Sigmoid colon (tissue), 7 donors: ENCODE results near the gene ZNF705A. TPM values are rescaled to one million over a fixed set of nuclear protein-coding genes. Genes with fewer than 3 reads are reported as not detected.
"Not testable (repeated sequence)": the region's sequence is repeated elsewhere in the genome, so short reads cannot be mapped to it uniquely, and the experiment has no call there.

Experiments used
- DNase-seq: peaks from one replicate; pipeline ENCODE4 v3.0.0-alpha.2; 2019
- H3K27ac ChIP-seq, 4 donors: fragments of 200-600 bp; sonication (generic); one replicate each; pipeline ENCODE4 v1.5.1; 2016 to 2019; ENCODE audit warnings: mild to moderate bottlenecking in 1 of 4
- H3K27me3 ChIP-seq, 3 donors: fragments of 200-600 bp; sonication (generic); one replicate each; pipeline ENCODE4 v1.5.1; 2019; ENCODE audit warnings: mild to moderate bottlenecking in 1 of 3
- H3K36me3 ChIP-seq, 4 donors: fragments of 200-600 bp; sonication (generic); one replicate each; pipeline ENCODE4 v1.5.1; 2016 to 2019
- H3K4me1 ChIP-seq, 4 donors: fragments of 200-600 bp; sonication (generic); one replicate each; pipeline ENCODE4 v1.5.1; 2017 to 2019
- H3K4me3 ChIP-seq, 4 donors: fragments of 200-600 bp; sonication (generic); one replicate each; pipeline ENCODE4 v1.5.1; 2017 to 2019; ENCODE audit warnings: mild to moderate bottlenecking in 2 of 4, moderate library complexity in 1 of 4
- H3K9me3 ChIP-seq, 4 donors: fragments of 200-600 bp in 3 of 4; sonication (generic) in 3 of 4; one replicate each; pipeline versions ENCODE4 v1.5.1 to v1.6.1; 2013 to 2019
- CTCF ChIP-seq, 4 experiments: fragments of 450-650 bp in 3 of 4; fragments of 200-600 bp in 1 of 4; IDR thresholded peaks; one replicate each; pipeline ENCODE4 v1.5.1; 2016 to 2019; ENCODE audit warnings: antibody characterized with exemption in 4 of 4, mild to moderate bottlenecking in 3 of 4, moderate library complexity in 2 of 4
- EP300 ChIP-seq, 4 donors: sonication (generic); formaldehyde crosslinking; IDR thresholded peaks; one replicate each; pipeline ENCODE4 v1.6.1; 2017; ENCODE audit warnings: antibody characterized with exemption in 4 of 4
- POLR2A ChIP-seq, 2 donors: fragments of 450-650 bp; IDR thresholded peaks; one replicate each; pipeline ENCODE4 v1.6.1; 2016; ENCODE audit warnings: antibody characterized with exemption in 2 of 2, mild to moderate bottlenecking in 2 of 2, moderate library complexity in 2 of 2
- POLR2AphosphoS5 ChIP-seq, 4 donors: sonication (generic); formaldehyde crosslinking; IDR thresholded peaks; one replicate each; pipeline ENCODE4 v1.6.1; 2017; ENCODE audit warnings: antibody characterized with exemption in 4 of 4
- WGBS, 2 donors: extraction: QIAGEN DNeasy Blood & Tissue Kit; methylation state at CpG; one replicate each; pipeline ENCODE4 v1.1.7; 2013; 5-methylcytosine and 5-hydroxymethylcytosine counted together
- intact Hi-C: fragments of 100-400 bp; cut with DNase I; formaldehyde crosslinking; loops from one replicate; pipeline ENCODE4 v1.15.1; 2023
- polyA plus RNA-seq, 3 donors: library from polyadenylated mRNA; stranded (reverse); fragments of 200-250 nt; gene quantifications; one replicate each; pipeline ENCODE4 v1.2.3, GENCODE V29; 2013
- total RNA-seq, 4 donors: library from RNA; depleted of rRNA; stranded (reverse); fragments of >200 nt; gene quantifications; one replicate each; pipeline ENCODE4 v1.1.0, GENCODE V29; 2016
- donor health status: healthy with polysubstance abuse.
- donor health status: Bipolar disorder and iron deficiency.
- donor health status: healthy.

ZNF705A gene
- total and polyA plus RNA-seq, 7 donors = not detected

- intact Hi-C loops = no loop called here
- Histone ChIP-seq H3K9me3 (no peaks in the 10 kb centered on the region), H3K27ac (no peak overlapping the region), H3K36me3 (peaks cover 0 to 11% (median 0%) of the 10 kb centered on the region in 4 donors), H3K4me1 (no peaks in the 10 kb centered on the region), H3K27me3 (no peaks in the 10 kb centered on the region), H3K4me3 (no peak overlapping the region)
- 71 to 78% methylated on average over 4 of the region's 4 CpGs for WGBS, 2 donors
- DNase-seq = no peak
- TF ChIP-seq POLR2A (IDR thresholded peaks at IDR 0.05) (no peak), CTCF (IDR thresholded peaks at IDR 0.05) (no peak), EP300 (IDR thresholded peaks at IDR 0.05) (no peak), POLR2AphosphoS5 (IDR thresholded peaks at IDR 0.05) (no peak)
These were observed 29.7 kb upstream of the ZNF705A start for GRCh38 chr12:8127138-8127537.

- peaks cover 0 to 42% (median 0%) of the 10 kb centered on the region in 4 donors for H3K36me3 ChIP-seq
These were observed 23.0 kb upstream of the ZNF705A start for GRCh38 chr12:8133636-8134397.

GRCh38 chr12:8134398-8134930, 22.4 kb upstream of the ZNF705A start:
- DNase-seq, H3K4me1 ChIP-seq, H3K4me3 ChIP-seq, intact Hi-C loops, H3K27me3 ChIP-seq, H3K27ac ChIP-seq, H3K9me3 ChIP-seq: not testable (repeated sequence)
- H3K36me3 ChIP-seq = peaks cover 0 to 46% (median 2%) of the 10 kb centered on the region in 4 donors
- 94 to 95% methylated on average over 23 of the region's 23 CpGs for WGBS, 2 donors

More at GRCh38 chr12:8133636-8134397, 23.0 kb upstream of the ZNF705A start:
- WGBS, 2 donors = 90 to 95% methylated on average over 15 to 17 of the region's 18 CpGs
- H3K27me3 ChIP-seq, H3K4me1 ChIP-seq, H3K4me3 ChIP-seq, H3K27ac ChIP-seq, H3K9me3 ChIP-seq, intact Hi-C loops, DNase-seq: not testable (repeated sequence)

GRCh38 chr12:8141647-8142046, 15.2 kb upstream of the ZNF705A start:
- intact Hi-C loops, DNase-seq, H3K27me3 ChIP-seq, H3K9me3 ChIP-seq, H3K27ac ChIP-seq, H3K4me1 ChIP-seq, H3K4me3 ChIP-seq: not testable (repeated sequence)
- peaks cover 0 to 30% (median 3%) of the 10 kb centered on the region in 4 donors for H3K36me3 ChIP-seq
- 74 to 87% methylated on average over 8 of the region's 8 CpGs for WGBS, 2 donors

- H3K4me1 ChIP-seq = no peaks in the 10 kb centered on the region
- no peak for DNase-seq
- intact Hi-C loops = no loop called here
- H3K36me3 ChIP-seq = peaks cover 0 to 14% (median 3%) of the 10 kb centered on the region in 4 donors
- no peak overlapping the region for H3K27ac ChIP-seq
- H3K9me3 ChIP-seq = no peaks in the 10 kb centered on the region
- no peak for TF ChIP-seq POLR2A (IDR thresholded peaks at IDR 0.05)
- TF ChIP-seq POLR2AphosphoS5 (IDR thresholded peaks at IDR 0.05) = no peak
- H3K27me3 ChIP-seq = no peaks in the 10 kb centered on the region
- H3K4me3 ChIP-seq = no peak overlapping the region
These were observed 13.6 kb upstream of the ZNF705A start for GRCh38 chr12:8143261-8143660.

GRCh38 chr12:8145754-8146441, 10.9 kb upstream of the ZNF705A start:
- Histone ChIP-seq H3K4me1 (no peaks in the 10 kb centered on the region), H3K9me3 (no peaks in the 10 kb centered on the region), H3K27ac (peak overlapping the region in 2 of 4 donors; percentile 6 to 8), H3K27me3 (no peaks in the 10 kb centered on the region), H3K36me3 (no peaks in the 10 kb centered on the region), H3K4me3 (peak overlapping the region in 3 of 4 donors; percentile 6 to 29 (median 15))
- 55 to 65% methylated on average over 19 of the region's 19 CpGs for WGBS, 2 donors
- peak; percentile 62 for DNase-seq
- intact Hi-C loops = no loop called here
- TF ChIP-seq CTCF (IDR thresholded peaks at IDR 0.05) (no peak), POLR2A (IDR thresholded peaks at IDR 0.05) (no peak), POLR2AphosphoS5 (IDR thresholded peaks at IDR 0.05) (no peak), EP300 (IDR thresholded peaks at IDR 0.05) (no peak)
